ENCODE data around the gene NTRK2. TPM values are rescaled to one million over a fixed set of nuclear protein-coding genes. Genes with fewer than 3 reads are reported as not detected.
A peak's percentile ranks its signal among the peaks of the same experiment; 100 is the strongest.

Gene NTRK2
- total RNA-seq, 1 donor from 2014 or later, result 0.98 TPM

GRCh38 chr9:84874596-84874995 is 205.1 kb downstream of the NTRK2 start:
- TF ChIP-seq CTCF (IDR thresholded peaks at IDR 0.05), result no peak
- DNase-seq, result no peak
- peak; percentile 21 for ATAC-seq
- Histone ChIP-seq H3K9me3 (no peaks in the 10 kb centered on the region), H3K4me3 (no peak overlapping the region), H3K36me3 (no peaks in the 10 kb centered on the region), H3K27me3 (no peaks in the 10 kb centered on the region), H3K4me1 (peaks cover 5% of the 10 kb centered on the region), H3K27ac (no peak overlapping the region)
- intact Hi-C loops (cut with DNase I), result no loop called here

- ATAC-seq, result peak; percentile 47
- no peak for DNase-seq
- H3K27me3 ChIP-seq, result no peaks in the 10 kb centered on the region
- no peaks in the 10 kb centered on the region for H3K9me3 ChIP-seq
- no peak for TF ChIP-seq CTCF (IDR thresholded peaks at IDR 0.05)
- H3K4me1 ChIP-seq, result peaks cover 5% of the 10 kb centered on the region
- no peak overlapping the region for H3K27ac ChIP-seq
- intact Hi-C loops (cut with DNase I), result no loop called here
- no peak overlapping the region for H3K4me3 ChIP-seq
- H3K36me3 ChIP-seq, result no peaks in the 10 kb centered on the region
These were observed 205.7 kb downstream of the NTRK2 start for GRCh38 chr9:84875193-84875592.

GRCh38 chr9:84879631-84880030 is 210.1 kb downstream of the NTRK2 start:
- Histone ChIP-seq H3K27ac (no peak overlapping the region), H3K4me3 (no peak overlapping the region), H3K36me3 (no peaks in the 10 kb centered on the region), H3K9me3 (no peaks in the 10 kb centered on the region), H3K27me3 (no peaks in the 10 kb centered on the region), H3K4me1 (peaks cover 5% of the 10 kb centered on the region)
- intact Hi-C loops (cut with DNase I), result no loop called here
- no peak for TF ChIP-seq CTCF (IDR thresholded peaks at IDR 0.05)
- DNase-seq, result no peak
- ATAC-seq, result no peak

- H3K27me3 ChIP-seq, result no peaks in the 10 kb centered on the region
- TF ChIP-seq CTCF (IDR thresholded peaks at IDR 0.05), result no peak
- intact Hi-C loops (cut with DNase I), result no loop called here
- H3K27ac ChIP-seq, result no peak overlapping the region
- no peaks in the 10 kb centered on the region for H3K36me3 ChIP-seq
- H3K9me3 ChIP-seq, result no peaks in the 10 kb centered on the region
- H3K4me1 ChIP-seq, result no peaks in the 10 kb centered on the region
- DNase-seq, result no peak
- no peak for ATAC-seq
- no peak overlapping the region for H3K4me3 ChIP-seq
These were observed 211.3 kb downstream of the NTRK2 start for GRCh38 chr9:84880835-84881234.

GRCh38 chr9:84886866-84887265 is 217.3 kb downstream of the NTRK2 start:
- Histone ChIP-seq H3K9me3 (no peaks in the 10 kb centered on the region), H3K4me1 (no peaks in the 10 kb centered on the region), H3K4me3 (no peak overlapping the region), H3K36me3 (no peaks in the 10 kb centered on the region), H3K27me3 (no peaks in the 10 kb centered on the region), H3K27ac (no peak overlapping the region)
- TF ChIP-seq CTCF (IDR thresholded peaks at IDR 0.05), result no peak
- intact Hi-C loops (cut with DNase I), result no loop called here
- DNase-seq, result no peak
- no peak for ATAC-seq

- H3K27ac ChIP-seq, result no peak overlapping the region
- no peak for TF ChIP-seq CTCF (IDR thresholded peaks at IDR 0.05)
- intact Hi-C loops (cut with DNase I), result no loop called here
- H3K4me1 ChIP-seq, result no peaks in the 10 kb centered on the region
- no peak overlapping the region for H3K4me3 ChIP-seq
- ATAC-seq, result no peak
- DNase-seq, result no peak
- no peaks in the 10 kb centered on the region for H3K27me3 ChIP-seq
- H3K36me3 ChIP-seq, result no peaks in the 10 kb centered on the region
- no peaks in the 10 kb centered on the region for H3K9me3 ChIP-seq
These were observed 222.4 kb downstream of the NTRK2 start for GRCh38 chr9:84891924-84892323.
